Neural cell (in vitro differentiated cells): ENCODE data around the gene CARMIL1. TPM values are rescaled to one million over a fixed set of nuclear protein-coding genes. Genes with fewer than 3 reads are reported as not detected.

Experiments used
- polyA plus RNA-seq: library from polyadenylated mRNA; depleted of rRNA; stranded (reverse); fragments of >200 nt; gene quantifications from 2 replicates; pipeline ENCODE4 v1.2.3, GENCODE V29; 2014
- small RNA-seq, 3 experiments: library from RNA; depleted of rRNA; stranded (forward); fragments of <200 nt; gene quantifications; one replicate each; pipeline ENCODE3, GENCODE V24; 2012

The CARMIL1 gene
- polyA plus RNA-seq, 1 donor from 2014 or later, result 5.3 TPM

Small RNA genes lying within 50 kb of the gene (small RNA-seq; reads per million reads assigned to genes)
- gene RF00019, result 0 to 1.2 (median 0) reads per million in 3 experiments
- gene RNU6-987P, result 0 reads per million in 3 experiments
